WTC11 (cell line): ENCODE measurements around the gene CUL1. TPM values are rescaled to one million over a fixed set of nuclear protein-coding genes. Genes with fewer than 3 reads are reported as not detected.

Experiments
- ATAC-seq: fragments of 200-7000 bp; cut with Tn5 transposase; 2 replicates; pipeline ENCODE4 v1.10.0; 2021; ENCODE audit warnings: mild to moderate bottlenecking, moderate library complexity
- CTCF ChIA-PET: fragments of 300-600 bp; sonication (Branson Sonifier 250); formaldehyde crosslinking; loops from one replicate; lab custom pipeline; 2021; ENCODE audit warnings: antibody characterized with exemption; lab: Charles Lee
- POLR2A ChIA-PET: fragments of 350-600 bp; sonication (Branson Sonifier 250); formaldehyde crosslinking; loops from one replicate; lab custom pipeline; 2021; ENCODE audit warnings: antibody characterized with exemption; lab: Charles Lee
- DNase-seq: peaks from one replicate; pipeline ENCODE4 v3.0.0; 2021; ENCODE audit warnings: low spot score
- H3K27ac Mint-ChIP-seq: 2 replicates; pipeline ENCODE4 v1.8.0; 2021; ENCODE audit warnings: mixed read lengths
- H3K27me3 Mint-ChIP-seq: 2 replicates; pipeline ENCODE4 v1.8.0; 2021; ENCODE audit warnings: low read depth, mild to moderate bottlenecking, moderate library complexity, mixed read lengths
- H3K36me3 Mint-ChIP-seq: 2 replicates; pipeline ENCODE4 v1.8.0; 2021; ENCODE audit warnings: mixed read lengths
- H3K4me1 Mint-ChIP-seq: 2 replicates; pipeline ENCODE4 v1.8.0; 2022; ENCODE audit warnings: mixed read lengths
- H3K4me3 Mint-ChIP-seq: 2 replicates; pipeline ENCODE4 v1.8.0; 2021; ENCODE audit warnings: mild to moderate bottlenecking, moderate library complexity, mixed read lengths
- H3K9me3 Mint-ChIP-seq: 2 replicates; pipeline ENCODE4 v1.8.0; 2021; ENCODE audit warnings: mixed read lengths
- CBFB ChIP-seq: sonication (generic); formaldehyde crosslinking; IDR thresholded peaks from 2 replicates; pipeline ENCODE4 v1.8.1; 2022; ENCODE audit warnings: mild to moderate bottlenecking, low read depth, missing genetic modification reagents
- EMX1 ChIP-seq: fragments of 250-450 bp; sonication (Bioruptor Pico); IDR thresholded peaks from 2 replicates; pipeline ENCODE4 v1.8.0; 2021; ENCODE audit warnings: mild to moderate bottlenecking
- GTF2I ChIP-seq: fragments of 250-450 bp; sonication (Bioruptor Pico); conservative IDR thresholded peaks from 2 replicates; pipeline ENCODE4 v1.4.0; 2021; ENCODE audit warnings: mild to moderate bottlenecking
- HMGA2 ChIP-seq: fragments of 250-450 bp; sonication (Bioruptor Pico); IDR thresholded peaks from 2 replicates; pipeline ENCODE4 v1.4.0; 2021; ENCODE audit warnings: mild to moderate bottlenecking, moderate library complexity
- KAT7 ChIP-seq: sonication (generic); formaldehyde crosslinking; IDR thresholded peaks from 2 replicates; pipeline ENCODE4 v1.8.1; 2023; ENCODE audit warnings: missing genetic modification reagents, mild to moderate bottlenecking, borderline replicate concordance
- PRRX2 ChIP-seq: fragments of 250-450 bp; sonication (Bioruptor Pico); IDR thresholded peaks from 2 replicates; pipeline ENCODE4 v1.8.0; 2021; ENCODE audit warnings: mild to moderate bottlenecking
- SP1 ChIP-seq: sonication (generic); formaldehyde crosslinking; conservative IDR thresholded peaks from 2 replicates; pipeline ENCODE4 v1.8.1; 2022; ENCODE audit warnings: missing genetic modification reagents
- TEAD1 ChIP-seq: sonication (generic); formaldehyde crosslinking; IDR thresholded peaks from 2 replicates; pipeline ENCODE4 v1.8.0; 2022; ENCODE audit warnings: mild to moderate bottlenecking, missing genetic modification reagents
- ZNF232 ChIP-seq: sonication (generic); formaldehyde crosslinking; IDR thresholded peaks from 2 replicates; pipeline ENCODE4 v1.8.0; 2022; ENCODE audit warnings: mild to moderate bottlenecking, missing genetic modification reagents
- ZNF317 ChIP-seq: sonication (generic); formaldehyde crosslinking; IDR thresholded peaks from 2 replicates; pipeline ENCODE4 v1.8.1; 2023; ENCODE audit warnings: low read depth, mild to moderate bottlenecking, moderate library complexity, missing genetic modification reagents, borderline replicate concordance
- ZNF512 ChIP-seq: sonication (generic); formaldehyde crosslinking; IDR thresholded peaks from 2 replicates; pipeline ENCODE4 v1.8.1; 2022; ENCODE audit warnings: missing genetic modification reagents, borderline replicate concordance
- total RNA-seq: library from RNA; stranded (reverse); gene quantifications from 3 replicates; pipeline ENCODE4 v1.2.3, GENCODE V29; 2021
- TF ChIP-seq, protein P1 (sequence below): sonication (generic); formaldehyde crosslinking; IDR thresholded peaks from 2 replicates; pipeline ENCODE4 v1.8.0; 2022; ENCODE audit warnings: mild to moderate bottlenecking, missing genetic modification reagents
- TF ChIP-seq, protein P2 (sequence below): fragments of 250-450 bp; sonication (Bioruptor Pico); IDR thresholded peaks from 2 replicates; pipeline ENCODE4 v1.9.0; 2021; ENCODE audit warnings: mild to moderate bottlenecking
- TF ChIP-seq, protein P3 (sequence below): fragments of 250-450 bp; sonication (Bioruptor Pico); IDR thresholded peaks from 2 replicates; pipeline ENCODE4 v1.9.0; 2021; ENCODE audit warnings: mild to moderate bottlenecking
- TF ChIP-seq, protein P4 (sequence below): fragments of 250-450 bp; sonication (Bioruptor Pico); IDR thresholded peaks from 2 replicates; pipeline ENCODE4 v1.9.0; 2021; ENCODE audit warnings: mild to moderate bottlenecking, borderline replicate concordance

CUL1 gene
- total RNA-seq, 1 experiment from 2014 or later, result 50.5 TPM

DNA sequence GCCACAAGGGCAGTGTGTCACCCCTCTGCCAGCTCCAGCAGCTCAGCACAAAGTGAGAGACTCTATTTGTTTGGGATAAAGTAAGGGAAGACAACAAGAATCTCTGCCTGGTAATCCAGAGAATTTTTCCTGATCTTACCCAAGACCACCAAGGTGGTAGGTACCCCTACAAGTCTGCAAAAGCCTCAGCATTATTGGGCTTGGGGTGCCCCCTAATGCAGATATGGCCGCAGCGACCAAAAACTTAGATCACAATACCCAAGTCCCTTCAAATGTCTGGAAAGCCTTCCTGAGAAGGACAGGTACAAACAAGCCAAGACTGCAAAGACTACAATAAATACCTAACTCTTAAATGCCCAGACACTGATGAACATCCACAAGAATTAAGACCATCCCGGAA is 22.4 kb upstream of the CUL1 start:
- no peak overlapping the region for H3K27ac Mint-ChIP-seq
- H3K36me3 Mint-ChIP-seq, result peaks cover 22% of the 10 kb centered on the region
- H3K4me1 Mint-ChIP-seq, result no peaks in the 10 kb centered on the region
- TF ChIP-seq KAT7 (CRISPR knock-in tag) (no peak), ZNF317 (CRISPR knock-in tag) (no peak), EMX1 (CRISPR knock-in tag) (no peak), TEAD1 (no peak), ZNF232 (CRISPR knock-in tag) (no peak), PRRX2 (CRISPR knock-in tag) (no peak), SP1 (no peak), ZNF512 (no peak), HMGA2 (no peak)
- TF ChIP-seq, protein P1, sequence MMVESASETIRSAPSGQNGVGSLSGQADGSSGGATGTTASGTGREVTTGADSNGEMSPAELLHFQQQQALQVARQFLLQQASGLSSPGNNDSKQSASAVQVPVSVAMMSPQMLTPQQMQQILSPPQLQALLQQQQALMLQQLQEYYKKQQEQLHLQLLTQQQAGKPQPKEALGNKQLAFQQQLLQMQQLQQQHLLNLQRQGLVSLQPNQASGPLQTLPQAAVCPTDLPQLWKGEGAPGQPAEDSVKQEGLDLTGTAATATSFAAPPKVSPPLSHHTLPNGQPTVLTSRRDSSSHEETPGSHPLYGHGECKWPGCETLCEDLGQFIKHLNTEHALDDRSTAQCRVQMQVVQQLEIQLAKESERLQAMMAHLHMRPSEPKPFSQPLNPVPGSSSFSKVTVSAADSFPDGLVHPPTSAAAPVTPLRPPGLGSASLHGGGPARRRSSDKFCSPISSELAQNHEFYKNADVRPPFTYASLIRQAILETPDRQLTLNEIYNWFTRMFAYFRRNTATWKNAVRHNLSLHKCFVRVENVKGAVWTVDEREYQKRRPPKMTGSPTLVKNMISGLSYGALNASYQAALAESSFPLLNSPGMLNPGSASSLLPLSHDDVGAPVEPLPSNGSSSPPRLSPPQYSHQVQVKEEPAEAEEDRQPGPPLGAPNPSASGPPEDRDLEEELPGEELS (CRISPR knock-in tag), result no peak
- TF ChIP-seq, protein P2, sequence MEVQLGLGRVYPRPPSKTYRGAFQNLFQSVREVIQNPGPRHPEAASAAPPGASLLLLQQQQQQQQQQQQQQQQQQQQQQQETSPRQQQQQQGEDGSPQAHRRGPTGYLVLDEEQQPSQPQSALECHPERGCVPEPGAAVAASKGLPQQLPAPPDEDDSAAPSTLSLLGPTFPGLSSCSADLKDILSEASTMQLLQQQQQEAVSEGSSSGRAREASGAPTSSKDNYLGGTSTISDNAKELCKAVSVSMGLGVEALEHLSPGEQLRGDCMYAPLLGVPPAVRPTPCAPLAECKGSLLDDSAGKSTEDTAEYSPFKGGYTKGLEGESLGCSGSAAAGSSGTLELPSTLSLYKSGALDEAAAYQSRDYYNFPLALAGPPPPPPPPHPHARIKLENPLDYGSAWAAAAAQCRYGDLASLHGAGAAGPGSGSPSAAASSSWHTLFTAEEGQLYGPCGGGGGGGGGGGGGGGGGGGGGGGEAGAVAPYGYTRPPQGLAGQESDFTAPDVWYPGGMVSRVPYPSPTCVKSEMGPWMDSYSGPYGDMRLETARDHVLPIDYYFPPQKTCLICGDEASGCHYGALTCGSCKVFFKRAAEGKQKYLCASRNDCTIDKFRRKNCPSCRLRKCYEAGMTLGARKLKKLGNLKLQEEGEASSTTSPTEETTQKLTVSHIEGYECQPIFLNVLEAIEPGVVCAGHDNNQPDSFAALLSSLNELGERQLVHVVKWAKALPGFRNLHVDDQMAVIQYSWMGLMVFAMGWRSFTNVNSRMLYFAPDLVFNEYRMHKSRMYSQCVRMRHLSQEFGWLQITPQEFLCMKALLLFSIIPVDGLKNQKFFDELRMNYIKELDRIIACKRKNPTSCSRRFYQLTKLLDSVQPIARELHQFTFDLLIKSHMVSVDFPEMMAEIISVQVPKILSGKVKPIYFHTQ, result no peak
- TF ChIP-seq, protein P3, sequence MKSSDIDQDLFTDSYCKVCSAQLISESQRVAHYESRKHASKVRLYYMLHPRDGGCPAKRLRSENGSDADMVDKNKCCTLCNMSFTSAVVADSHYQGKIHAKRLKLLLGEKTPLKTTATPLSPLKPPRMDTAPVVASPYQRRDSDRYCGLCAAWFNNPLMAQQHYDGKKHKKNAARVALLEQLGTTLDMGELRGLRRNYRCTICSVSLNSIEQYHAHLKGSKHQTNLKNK, result no peak
- TF ChIP-seq, protein P4, sequence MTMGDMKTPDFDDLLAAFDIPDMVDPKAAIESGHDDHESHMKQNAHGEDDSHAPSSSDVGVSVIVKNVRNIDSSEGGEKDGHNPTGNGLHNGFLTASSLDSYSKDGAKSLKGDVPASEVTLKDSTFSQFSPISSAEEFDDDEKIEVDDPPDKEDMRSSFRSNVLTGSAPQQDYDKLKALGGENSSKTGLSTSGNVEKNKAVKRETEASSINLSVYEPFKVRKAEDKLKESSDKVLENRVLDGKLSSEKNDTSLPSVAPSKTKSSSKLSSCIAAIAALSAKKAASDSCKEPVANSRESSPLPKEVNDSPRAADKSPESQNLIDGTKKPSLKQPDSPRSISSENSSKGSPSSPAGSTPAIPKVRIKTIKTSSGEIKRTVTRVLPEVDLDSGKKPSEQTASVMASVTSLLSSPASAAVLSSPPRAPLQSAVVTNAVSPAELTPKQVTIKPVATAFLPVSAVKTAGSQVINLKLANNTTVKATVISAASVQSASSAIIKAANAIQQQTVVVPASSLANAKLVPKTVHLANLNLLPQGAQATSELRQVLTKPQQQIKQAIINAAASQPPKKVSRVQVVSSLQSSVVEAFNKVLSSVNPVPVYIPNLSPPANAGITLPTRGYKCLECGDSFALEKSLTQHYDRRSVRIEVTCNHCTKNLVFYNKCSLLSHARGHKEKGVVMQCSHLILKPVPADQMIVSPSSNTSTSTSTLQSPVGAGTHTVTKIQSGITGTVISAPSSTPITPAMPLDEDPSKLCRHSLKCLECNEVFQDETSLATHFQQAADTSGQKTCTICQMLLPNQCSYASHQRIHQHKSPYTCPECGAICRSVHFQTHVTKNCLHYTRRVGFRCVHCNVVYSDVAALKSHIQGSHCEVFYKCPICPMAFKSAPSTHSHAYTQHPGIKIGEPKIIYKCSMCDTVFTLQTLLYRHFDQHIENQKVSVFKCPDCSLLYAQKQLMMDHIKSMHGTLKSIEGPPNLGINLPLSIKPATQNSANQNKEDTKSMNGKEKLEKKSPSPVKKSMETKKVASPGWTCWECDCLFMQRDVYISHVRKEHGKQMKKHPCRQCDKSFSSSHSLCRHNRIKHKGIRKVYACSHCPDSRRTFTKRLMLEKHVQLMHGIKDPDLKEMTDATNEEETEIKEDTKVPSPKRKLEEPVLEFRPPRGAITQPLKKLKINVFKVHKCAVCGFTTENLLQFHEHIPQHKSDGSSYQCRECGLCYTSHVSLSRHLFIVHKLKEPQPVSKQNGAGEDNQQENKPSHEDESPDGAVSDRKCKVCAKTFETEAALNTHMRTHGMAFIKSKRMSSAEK, result no peak
- ATAC-seq, result no peak
- H3K9me3 Mint-ChIP-seq, result peaks cover 42% of the 10 kb centered on the region
- peaks cover 3% of the 10 kb centered on the region; the same call in 1 of the 2 replicates for H3K27me3 Mint-ChIP-seq
- ChIA-PET POLR2A (no interaction called here), CTCF (no interaction called here)
- no peak for DNase-seq
- H3K4me3 Mint-ChIP-seq, result no peak overlapping the region

DNA sequence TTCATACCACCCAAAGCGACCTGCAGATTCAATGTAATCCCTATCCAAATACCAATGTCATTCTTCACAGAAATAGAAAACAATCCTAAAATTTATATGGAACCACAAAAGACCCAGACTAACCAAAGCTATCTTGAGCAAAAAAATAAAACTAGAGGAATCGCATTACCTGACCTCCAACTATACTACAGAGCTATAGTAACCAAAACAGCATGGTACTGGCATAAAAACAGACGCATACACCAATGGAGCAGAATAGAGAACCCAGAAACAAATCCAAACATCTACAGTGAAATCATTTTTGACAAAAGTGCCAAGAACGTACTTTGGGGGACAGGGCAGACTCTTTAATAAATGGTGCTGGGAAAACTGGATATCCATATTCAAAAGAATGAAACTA is 16.9 kb upstream of the CUL1 start:
- Mint-ChIP-seq H3K4me1 (peaks cover 5% of the 10 kb centered on the region; the same call in 1 of the 2 replicates), H3K36me3 (peaks cover 3% of the 10 kb centered on the region; the same call in 1 of the 2 replicates), H3K9me3 (peaks cover 27% of the 10 kb centered on the region), H3K27ac (no peak overlapping the region), H3K4me3 (no peak overlapping the region), H3K27me3 (no peaks in the 10 kb centered on the region)
- TF ChIP-seq CBFB (CRISPR knock-in tag) (no peak), GTF2I (CRISPR knock-in tag) (peak; percentile 54; the same call in 1 of the 2 replicates)
- CTCF ChIA-PET, result no interaction called here
- no peak for ATAC-seq
- no peak for DNase-seq
- POLR2A ChIA-PET, result no interaction called here
